PC-3 (cell line): ENCODE data around the gene TEAD1. TPM values are rescaled to one million over a fixed set of nuclear protein-coding genes. Genes with fewer than 3 reads are reported as not detected.

ENCODE experiments used
- ATAC-seq: fragments of 200-7000 bp; cut with Tn5 transposase; 2 replicates; pipeline ENCODE4 v1.9.1; 2020; ENCODE audit warnings: mild to moderate bottlenecking, moderate library complexity
- BruUV-seq: library from RNA; stranded (reverse); fragments of 400-500 nt; replicated peaks from 2 replicates; lab custom pipeline; 2021; lab: Mats Ljungman, UMichigan
- CTCF ChIA-PET: fragments of 300-600 bp; sonication (Branson Sonifier 250); formaldehyde crosslinking; loops from one replicate; lab custom pipeline; 2022; ENCODE audit warnings: antibody characterized with exemption; lab: Charles Lee
- POLR2A ChIA-PET: fragments of 300-600 bp; sonication (Branson Sonifier 250); formaldehyde crosslinking; loops from one replicate; lab custom pipeline; 2022; ENCODE audit warnings: antibody characterized with exemption; ENCODE audit not compliant: unreplicated experiment; lab: Charles Lee
- DNase-seq: peaks from one replicate; pipeline ENCODE4 v3.0.0-alpha.2; 2015
- H2AFZ ChIP-seq: fragments of 300-600 bp; sonication (generic); 2 replicates; pipeline ENCODE4 v1.6.0; 2016; ENCODE audit warnings: antibody characterized with exemption, low read length
- H3F3A ChIP-seq: fragments of 300-600 bp; sonication (generic); one replicate; pipeline ENCODE4 v1.6.0; 2017; ENCODE audit warnings: antibody characterized with exemption, low read length, control low read depth, mild to moderate bottlenecking; ENCODE audit not compliant: unreplicated experiment
- H3K27ac ChIP-seq: fragments of 300-600 bp; sonication (generic); 2 replicates; pipeline ENCODE4 v1.5.1; 2016; ENCODE audit warnings: mild to moderate bottlenecking, low read length
- H3K27me3 ChIP-seq: fragments of 300-600 bp; sonication (generic); 2 replicates; pipeline ENCODE4 v1.6.1; 2016; ENCODE audit warnings: low read length, mixed read lengths
- H3K36me3 ChIP-seq: fragments of 300-600 bp; sonication (generic); 2 replicates; pipeline ENCODE4 v1.6.1; 2016; ENCODE audit warnings: low read depth, mixed run types, low read length, mixed read lengths
- H3K4me1 ChIP-seq: fragments of 300-600 bp; sonication (generic); 2 replicates; pipeline ENCODE4 v1.5.1; 2016; ENCODE audit warnings: low read length; ENCODE audit not compliant: insufficient read depth
- H3K4me2 ChIP-seq: fragments of 300-600 bp; sonication (generic); 2 replicates; pipeline ENCODE4 v1.6.0; 2016; ENCODE audit warnings: low read length
- H3K4me3 ChIP-seq: fragments of 300-600 bp; sonication (generic); 2 replicates; pipeline ENCODE4 v1.5.1; 2016; ENCODE audit warnings: mild to moderate bottlenecking, low read length, mixed read lengths
- H3K79me2 ChIP-seq: fragments of 300-600 bp; sonication (generic); 2 replicates; pipeline ENCODE4 v1.6.1; 2017; ENCODE audit warnings: low read length, mixed read lengths
- H3K9ac ChIP-seq: fragments of 300-600 bp; sonication (generic); 2 replicates; pipeline ENCODE4 v1.6.0; 2016; ENCODE audit warnings: mild to moderate bottlenecking, low read length
- H3K9me2 ChIP-seq: fragments of 300-600 bp; sonication (generic); replicated peaks from 2 replicates; pipeline ENCODE4 v1.6.1; 2016; ENCODE audit warnings: mixed run types, low read length, mixed read lengths
- H3K9me3 ChIP-seq: fragments of 300-600 bp; sonication (generic); 2 replicates; pipeline ENCODE4 v1.6.1; 2016; ENCODE audit warnings: low read length, mixed read lengths
- H4K20me1 ChIP-seq: fragments of 300-600 bp; sonication (generic); 2 replicates; pipeline ENCODE4 v1.6.1; 2016; ENCODE audit warnings: low read length, mixed read lengths
- EZH2 ChIP-seq: fragments of 300-600 bp; sonication (generic); IDR thresholded peaks from one replicate; pipeline ENCODE4 v1.6.1; 2017; ENCODE audit warnings: antibody characterized with exemption, mild to moderate bottlenecking, low read length; ENCODE audit not compliant: unreplicated experiment
- EZH2phosphoT487 ChIP-seq: fragments of 300-600 bp; sonication (generic); IDR thresholded peaks from 2 replicates; pipeline ENCODE4 v1.6.1; 2018; ENCODE audit warnings: mild to moderate bottlenecking, antibody characterized with exemption, low read length, borderline replicate concordance
- intact Hi-C: fragments of 100-400 bp; cut with micrococcal nuclease; formaldehyde crosslinking; loops from 2 replicates; pipeline ENCODE4 v1.9.0; 2023
- total RNA-seq: library from RNA; depleted of rRNA; stranded (reverse); fragments of >200 nt; gene quantifications from 2 replicates; pipeline ENCODE4 v1.2.3, GENCODE V29; 2014
- TF ChIP-seq, protein P1 (sequence below): fragments of 300-600 bp; sonication (generic); conservative IDR thresholded peaks from 2 replicates; pipeline ENCODE4 v1.5.1; 2017; ENCODE audit warnings: antibody characterized with exemption, low read depth, mild to moderate bottlenecking, low read length

Gene TEAD1
- total RNA-seq, 1 experiment from 2014 or later: 70.2 TPM

GRCh38 chr11:12927221-12927620 lies 253.0 kb downstream of the TEAD1 start:
- Histone ChIP-seq H3F3A (no peaks in the 10 kb centered on the region), H3K9ac (no peak overlapping the region), H4K20me1 (no peaks in the 10 kb centered on the region), H2AFZ (no peak overlapping the region), H3K4me1 (no peaks in the 10 kb centered on the region), H3K9me2 (no peaks in the 10 kb centered on the region), H3K79me2 (no peaks in the 10 kb centered on the region), H3K36me3 (peaks cover 6% of the 10 kb centered on the region; the same call in 1 of the 2 replicates), H3K4me3 (no peak overlapping the region), H3K4me2 (no peak overlapping the region), H3K27ac (no peak overlapping the region), H3K27me3 (no peaks in the 10 kb centered on the region), H3K9me3 (no peaks in the 10 kb centered on the region)
- POLR2A ChIA-PET: no interaction called here
- CTCF ChIA-PET: no interaction called here
- TF ChIP-seq, protein P1, sequence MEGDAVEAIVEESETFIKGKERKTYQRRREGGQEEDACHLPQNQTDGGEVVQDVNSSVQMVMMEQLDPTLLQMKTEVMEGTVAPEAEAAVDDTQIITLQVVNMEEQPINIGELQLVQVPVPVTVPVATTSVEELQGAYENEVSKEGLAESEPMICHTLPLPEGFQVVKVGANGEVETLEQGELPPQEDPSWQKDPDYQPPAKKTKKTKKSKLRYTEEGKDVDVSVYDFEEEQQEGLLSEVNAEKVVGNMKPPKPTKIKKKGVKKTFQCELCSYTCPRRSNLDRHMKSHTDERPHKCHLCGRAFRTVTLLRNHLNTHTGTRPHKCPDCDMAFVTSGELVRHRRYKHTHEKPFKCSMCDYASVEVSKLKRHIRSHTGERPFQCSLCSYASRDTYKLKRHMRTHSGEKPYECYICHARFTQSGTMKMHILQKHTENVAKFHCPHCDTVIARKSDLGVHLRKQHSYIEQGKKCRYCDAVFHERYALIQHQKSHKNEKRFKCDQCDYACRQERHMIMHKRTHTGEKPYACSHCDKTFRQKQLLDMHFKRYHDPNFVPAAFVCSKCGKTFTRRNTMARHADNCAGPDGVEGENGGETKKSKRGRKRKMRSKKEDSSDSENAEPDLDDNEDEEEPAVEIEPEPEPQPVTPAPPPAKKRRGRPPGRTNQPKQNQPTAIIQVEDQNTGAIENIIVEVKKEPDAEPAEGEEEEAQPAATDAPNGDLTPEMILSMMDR: no peak
- no peak for TF ChIP-seq EZH2phosphoT487
- no peak for TF ChIP-seq EZH2
- intact Hi-C loops: no loop called here
- DNase-seq (no peak), ATAC-seq (no peak)
- BruUV-seq: no TSS peak

GRCh38 chr11:12927886-12928285 lies 253.7 kb downstream of the TEAD1 start:
- Histone ChIP-seq H4K20me1 (no peaks in the 10 kb centered on the region), H3K4me2 (no peak overlapping the region), H3K79me2 (no peaks in the 10 kb centered on the region), H3K4me1 (no peaks in the 10 kb centered on the region), H2AFZ (no peak overlapping the region), H3K4me3 (no peak overlapping the region), H3K9ac (no peak overlapping the region), H3K27me3 (no peaks in the 10 kb centered on the region), H3K36me3 (peaks cover 9% of the 10 kb centered on the region), H3F3A (no peaks in the 10 kb centered on the region), H3K9me2 (no peaks in the 10 kb centered on the region), H3K9me3 (no peaks in the 10 kb centered on the region), H3K27ac (no peak overlapping the region)
- POLR2A ChIA-PET: no interaction called here
- TF ChIP-seq EZH2phosphoT487: no peak
- no peak for TF ChIP-seq EZH2
- TF ChIP-seq, protein P1: no peak
- BruUV-seq: no TSS peak
- intact Hi-C loops: no loop called here
- no peak for ATAC-seq
- CTCF ChIA-PET: no interaction called here
- DNase-seq: no peak

- Histone ChIP-seq H3K4me2 (no peak overlapping the region), H3K27me3 (no peaks in the 10 kb centered on the region), H4K20me1 (no peaks in the 10 kb centered on the region), H3K9me3 (no peaks in the 10 kb centered on the region), H3K9me2 (no peaks in the 10 kb centered on the region), H3K79me2 (no peaks in the 10 kb centered on the region), H3K36me3 (peaks cover 7% of the 10 kb centered on the region), H3F3A (no peaks in the 10 kb centered on the region), H3K27ac (no peak overlapping the region), H3K9ac (no peak overlapping the region), H3K4me3 (no peak overlapping the region), H2AFZ (no peak overlapping the region), H3K4me1 (no peaks in the 10 kb centered on the region)
- no TSS peak for BruUV-seq
- ChIA-PET POLR2A (no interaction called here), CTCF (no interaction called here)
- intact Hi-C loops: no loop called here
- TF ChIP-seq EZH2: no peak
- TF ChIP-seq, protein P1: no peak
- TF ChIP-seq EZH2phosphoT487: no peak
- ATAC-seq (no peak), DNase-seq (no peak)
Observed at GRCh38 chr11:12930850-12931249, 256.6 kb downstream of the TEAD1 start.
